CD14-positive monocyte (primary cell): ENCODE results near the gene HAGH. TPM values are rescaled to one million over a fixed set of nuclear protein-coding genes. Genes with fewer than 3 reads are reported as not detected.
A peak's percentile ranks its signal among the peaks of the same experiment; 100 is the strongest.

Source experiments
- DNase-seq, 3 donors: peaks; one replicate each; pipeline ENCODE4 v3.0.0-alpha.2; 2011 to 2022
- H2AFZ ChIP-seq: 2 replicates; pipeline ENCODE4 v1.6.0; 2012; ENCODE audit warnings: mild to moderate bottlenecking, low read depth, low read length, inconsistent platforms; ENCODE audit not compliant: insufficient read depth, poor library complexity, severe bottlenecking
- H3K27ac ChIP-seq, 2 donors: 1 replicate in 1 of 2; 2 replicates in 1 of 2; pipeline ENCODE4 v1.5.1; 2012 to 2013; ENCODE audit warnings: low read length in 2 of 2, control low read depth in 1 of 2, inconsistent platforms in 1 of 2, low read depth in 1 of 2, mild to moderate bottlenecking in 1 of 2
- H3K27me3 ChIP-seq, 2 donors: one replicate each; pipeline versions ENCODE4 v1.6.0 to v1.6.1; 2011 to 2013; ENCODE audit warnings: low read length in 2 of 2; ENCODE audit not compliant: control insufficient read depth in 2 of 2, insufficient read depth in 2 of 2
- H3K36me3 ChIP-seq, 2 donors: replicated peaks in 1 of 2; 1 replicate in 1 of 2; 2 replicates in 1 of 2; pipeline versions ENCODE4 v1.5.1 to v1.6.1; 2012 to 2013; ENCODE audit warnings: low read length in 2 of 2, control low read depth in 1 of 2, inconsistent platforms in 1 of 2, mild to moderate bottlenecking in 1 of 2; ENCODE audit not compliant: insufficient read depth in 2 of 2, control insufficient read depth in 1 of 2
- H3K4me1 ChIP-seq, 2 donors: 1 replicate in 1 of 2; 2 replicates in 1 of 2; pipeline versions ENCODE4 v1.5.1 to v1.6.1; 2012 to 2013; ENCODE audit warnings: low read length in 2 of 2, control low read depth in 1 of 2, inconsistent platforms in 1 of 2, mild to moderate bottlenecking in 1 of 2, moderate library complexity in 1 of 2; ENCODE audit not compliant: insufficient read depth in 2 of 2, control insufficient read depth in 1 of 2
- H3K4me2 ChIP-seq: replicated peaks from 2 replicates; pipeline ENCODE3; 2012; ENCODE audit warnings: low read length, moderate library complexity, mild to moderate bottlenecking; ENCODE audit not compliant: poor library complexity, severe bottlenecking; ENCODE audit errors: extremely low read depth
- H3K4me3 ChIP-seq, 3 experiments: fragments of 200-600 bp in 1 of 3; sonication (generic) in 1 of 3; replicated peaks in 1 of 3; 1 replicate in 2 of 3; 2 replicates in 1 of 3; pipeline ENCODE4 v1.5.1; 2011 to 2013; ENCODE audit warnings: low read length in 3 of 3, mild to moderate bottlenecking in 3 of 3, control low read depth in 2 of 3, low read depth in 2 of 3, inconsistent platforms in 1 of 3, moderate library complexity in 1 of 3
- H3K79me2 ChIP-seq: 2 replicates; pipeline ENCODE4 v1.6.0; 2012; ENCODE audit warnings: mild to moderate bottlenecking, control low read depth, inconsistent platforms, low read length, moderate library complexity; ENCODE audit not compliant: insufficient read depth
- H3K9ac ChIP-seq: 2 replicates; pipeline ENCODE4 v1.6.0; 2017; ENCODE audit warnings: low read length, mild to moderate bottlenecking; ENCODE audit not compliant: insufficient read depth, poor library complexity, severe bottlenecking
- H3K9me3 ChIP-seq, 2 donors: replicated peaks in 1 of 2; 1 replicate in 1 of 2; 2 replicates in 1 of 2; pipeline versions ENCODE4 v1.5.1 to v1.6.1; 2012 to 2013; ENCODE audit warnings: low read length in 2 of 2, control low read depth in 1 of 2; ENCODE audit not compliant: control insufficient read depth in 1 of 2, insufficient read depth in 1 of 2
- H4K20me1 ChIP-seq: 2 replicates; pipeline ENCODE4 v1.6.0; 2012; ENCODE audit warnings: mild to moderate bottlenecking, low read length, control low read depth, moderate library complexity; ENCODE audit not compliant: insufficient read depth
- H3K27ac Mint-ChIP-seq, 7 donors: one replicate each; pipeline ENCODE4 v1.8.0; 2020; ENCODE audit warnings: mild to moderate bottlenecking in 7 of 7, mixed read lengths in 7 of 7, moderate library complexity in 6 of 7, inconsistent platforms in 2 of 7
- H3K27me3 Mint-ChIP-seq, 3 donors: one replicate each; pipeline ENCODE4 v1.8.0; 2021 to 2022; ENCODE audit warnings: low read depth in 3 of 3, mild to moderate bottlenecking in 3 of 3, mixed read lengths in 3 of 3, moderate library complexity in 3 of 3, inconsistent platforms in 1 of 3
- H3K36me3 Mint-ChIP-seq, 2 donors: one replicate each; pipeline ENCODE4 v1.8.0; 2020; ENCODE audit warnings: mixed read lengths in 2 of 2, inconsistent platforms in 1 of 2, mild to moderate bottlenecking in 1 of 2
- H3K4me1 Mint-ChIP-seq: one replicate; pipeline ENCODE4 v1.8.0; 2020; ENCODE audit warnings: mild to moderate bottlenecking, mixed read lengths
- H3K4me3 Mint-ChIP-seq, 2 donors: one replicate each; pipeline ENCODE4 v1.8.0; 2020; ENCODE audit warnings: mild to moderate bottlenecking in 2 of 2, mixed read lengths in 2 of 2, moderate library complexity in 1 of 2
- H3K9me3 Mint-ChIP-seq, 7 donors: one replicate each; pipeline ENCODE4 v1.8.0; 2020 to 2022; ENCODE audit warnings: mixed read lengths in 7 of 7, mild to moderate bottlenecking in 6 of 7, moderate library complexity in 6 of 7, inconsistent platforms in 2 of 7
- WGBS: methylation state at CpG from one replicate; pipeline ENCODE4 v1.1.5; 2013; ENCODE audit warnings: missing lambda C conversion rate; ENCODE audit not compliant: insufficient coverage; 5-methylcytosine and 5-hydroxymethylcytosine counted together
- intact Hi-C, 2 donors: fragments of 100-400 bp; cut with micrococcal nuclease; formaldehyde crosslinking; loops; one replicate each; pipeline versions ENCODE4 v1.15.0 to v1.15.1; 2023
- polyA plus RNA-seq, 3 donors: library from polyadenylated mRNA; depleted of rRNA in 1 of 3; unstranded in 2 of 3; stranded (reverse) in 1 of 3; fragments of 300-500 nt in 2 of 3; fragments of >200 nt in 1 of 3; fragmentation: Illumina TruSeq in 2 of 3; gene quantifications; 1 replicate in 2 of 3; 2 replicates in 1 of 3; pipeline ENCODE4 v1.2.3, GENCODE V29; 2012 to 2021
- TF ChIP-seq, protein P1 (sequence below): fragments of 200-600 bp; IDR thresholded peaks from one replicate; pipeline ENCODE4 v1.8.0; 2022; ENCODE audit warnings: antibody characterized with exemption, mild to moderate bottlenecking

HAGH gene
- polyA plus RNA-seq, 3 donors = 42.6 to 82.1 (median 47.7) TPM

GRCh38 chr16:1786242-1787055 is 40.2 kb downstream of the HAGH start:
- intact Hi-C loops = loop anchor here in 1 of 2 donors (10.0 kb wide), 2 partner anchors 82 to 362 kb away; partner anchors contain the start of genes MAPK8IP3 and UQCC4
- TF ChIP-seq, protein P1, sequence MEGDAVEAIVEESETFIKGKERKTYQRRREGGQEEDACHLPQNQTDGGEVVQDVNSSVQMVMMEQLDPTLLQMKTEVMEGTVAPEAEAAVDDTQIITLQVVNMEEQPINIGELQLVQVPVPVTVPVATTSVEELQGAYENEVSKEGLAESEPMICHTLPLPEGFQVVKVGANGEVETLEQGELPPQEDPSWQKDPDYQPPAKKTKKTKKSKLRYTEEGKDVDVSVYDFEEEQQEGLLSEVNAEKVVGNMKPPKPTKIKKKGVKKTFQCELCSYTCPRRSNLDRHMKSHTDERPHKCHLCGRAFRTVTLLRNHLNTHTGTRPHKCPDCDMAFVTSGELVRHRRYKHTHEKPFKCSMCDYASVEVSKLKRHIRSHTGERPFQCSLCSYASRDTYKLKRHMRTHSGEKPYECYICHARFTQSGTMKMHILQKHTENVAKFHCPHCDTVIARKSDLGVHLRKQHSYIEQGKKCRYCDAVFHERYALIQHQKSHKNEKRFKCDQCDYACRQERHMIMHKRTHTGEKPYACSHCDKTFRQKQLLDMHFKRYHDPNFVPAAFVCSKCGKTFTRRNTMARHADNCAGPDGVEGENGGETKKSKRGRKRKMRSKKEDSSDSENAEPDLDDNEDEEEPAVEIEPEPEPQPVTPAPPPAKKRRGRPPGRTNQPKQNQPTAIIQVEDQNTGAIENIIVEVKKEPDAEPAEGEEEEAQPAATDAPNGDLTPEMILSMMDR = no peak

GRCh38 chr16:1785846-1786170 is 40.8 kb downstream of the HAGH start:
- peaks cover 40 to 43% of the 10 kb centered on the region in 2 donors for H3K36me3 ChIP-seq
- no peaks in the 10 kb centered on the region for H3K27me3 ChIP-seq
- H3K4me3 ChIP-seq = no peak overlapping the region
- H3K9ac ChIP-seq = no peak overlapping the region
- H4K20me1 ChIP-seq = peaks cover 46% of the 10 kb centered on the region
- Mint-ChIP-seq H3K27ac (no peak overlapping the region), H3K4me1 (peaks cover 23% of the 10 kb centered on the region), H3K4me3 (no peak overlapping the region), H3K27me3 (no peaks in the 10 kb centered on the region), H3K36me3 (peaks cover 18 to 52% of the 10 kb centered on the region in 2 donors), H3K9me3 (no peaks in the 10 kb centered on the region)
- no peaks in the 10 kb centered on the region for H3K9me3 ChIP-seq
- TF ChIP-seq, protein P1 = no peak
- no peak overlapping the region for H3K27ac ChIP-seq
- no peak overlapping the region for H3K4me2 ChIP-seq
- H3K79me2 ChIP-seq = peaks cover 49% of the 10 kb centered on the region
- 99% methylated on average over 14 of the region's 14 CpGs for WGBS
- H2AFZ ChIP-seq = no peak overlapping the region
- intact Hi-C loops = loop anchor here in 1 of 2 donors (10.0 kb wide), 2 partner anchors 81 to 361 kb away; partner anchors contain the start of genes MAPK8IP3 and UQCC4
- H3K4me1 ChIP-seq = peaks cover 23 to 28% of the 10 kb centered on the region in 2 donors
- DNase-seq = no peak

More at GRCh38 chr16:1786242-1787055, 40.2 kb downstream of the HAGH start:
- H3K4me3 ChIP-seq = no peak overlapping the region
- WGBS = 95% methylated on average over 47 of the region's 51 CpGs
- DNase-seq = no peak
- Mint-ChIP-seq H3K36me3 (peaks cover 18 to 55% of the 10 kb centered on the region in 2 donors), H3K9me3 (no peaks in the 10 kb centered on the region), H3K27ac (peak overlapping the region in 1 of 7 donors; percentile 43), H3K27me3 (no peaks in the 10 kb centered on the region), H3K4me3 (no peak overlapping the region), H3K4me1 (peaks cover 17% of the 10 kb centered on the region)
- H3K9me3 ChIP-seq = no peaks in the 10 kb centered on the region
- H2AFZ ChIP-seq = no peak overlapping the region
- H3K79me2 ChIP-seq = peaks cover 43% of the 10 kb centered on the region
- no peak overlapping the region for H3K4me2 ChIP-seq
- peaks cover 41 to 44% of the 10 kb centered on the region in 2 donors for H3K36me3 ChIP-seq
- peaks cover 17 to 21% of the 10 kb centered on the region in 2 donors for H3K4me1 ChIP-seq
- no peaks in the 10 kb centered on the region for H3K27me3 ChIP-seq
- H4K20me1 ChIP-seq = peaks cover 39% of the 10 kb centered on the region
- H3K9ac ChIP-seq = no peak overlapping the region
- no peak overlapping the region for H3K27ac ChIP-seq
